Islet precursor cell (in vitro differentiated cells): ENCODE data around the gene PRKCSH.

Experiments used
- DNase-seq: peaks from one replicate; pipeline ENCODE4 v3.0.0-alpha.2; 2018

The PRKCSH gene

GRCh38 chr19:11479090-11479897, 43.9 kb downstream of the PRKCSH start:
- peak; percentile 80 for DNase-seq

DNA sequence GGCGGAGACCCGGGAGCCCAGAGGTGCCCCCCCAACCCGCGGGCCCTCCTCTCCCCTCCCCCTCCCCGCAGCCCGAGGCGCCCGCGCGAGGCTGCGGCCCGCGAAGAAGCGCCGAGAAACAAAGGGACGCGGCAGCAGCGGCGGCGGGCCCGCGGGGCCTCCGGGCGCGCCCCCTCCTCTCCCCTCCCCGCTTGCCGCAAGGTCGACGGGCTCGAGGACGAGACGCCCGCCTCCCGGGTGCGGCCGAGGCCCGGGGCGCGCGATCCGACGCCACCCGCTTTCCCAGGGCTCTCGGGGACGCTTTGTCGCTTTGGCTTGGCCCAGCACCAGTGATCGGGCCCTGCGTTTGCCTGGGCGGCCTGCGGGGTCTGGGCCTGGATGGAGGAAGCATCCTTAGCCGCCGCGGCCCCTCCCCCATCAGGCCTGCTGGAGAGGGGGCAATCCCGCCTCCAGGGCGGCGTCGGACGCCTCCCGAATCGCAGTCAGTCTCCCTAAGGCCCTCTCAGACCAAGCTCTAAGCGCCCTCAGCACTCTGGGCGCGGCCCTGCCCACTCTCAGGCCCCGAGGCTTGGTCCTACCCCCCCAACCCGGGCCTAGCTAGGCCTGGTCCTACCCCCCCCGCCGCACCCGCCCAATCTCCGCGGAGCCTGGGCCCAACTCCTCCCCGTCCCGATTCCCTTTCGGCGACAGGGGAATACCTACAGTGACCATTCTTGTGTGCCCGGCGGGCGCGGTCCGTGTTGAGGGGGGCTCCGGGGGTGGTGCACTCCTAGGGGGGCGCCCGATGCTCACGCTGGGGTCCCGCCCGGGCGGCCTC, 44.7 kb downstream of the PRKCSH start:
- DNase-seq = no peak

- no peak for DNase-seq
Observed at GRCh38 chr19:11480715-11481533, 45.5 kb downstream of the PRKCSH start, which contains the start of gene ELAVL3. TSS of gene ELAVL3 (minus strand) at chr19:11481046. CDS start at chr19:11480608, 438 bp downstream.

- peak; percentile 90 for DNase-seq
Observed at GRCh38 chr19:11481534-11482383, 46.3 kb downstream of the PRKCSH start.

GRCh38 chr19:11482384-11483050, 47.1 kb downstream of the PRKCSH start:
- DNase-seq = peak; percentile 76

DNA sequence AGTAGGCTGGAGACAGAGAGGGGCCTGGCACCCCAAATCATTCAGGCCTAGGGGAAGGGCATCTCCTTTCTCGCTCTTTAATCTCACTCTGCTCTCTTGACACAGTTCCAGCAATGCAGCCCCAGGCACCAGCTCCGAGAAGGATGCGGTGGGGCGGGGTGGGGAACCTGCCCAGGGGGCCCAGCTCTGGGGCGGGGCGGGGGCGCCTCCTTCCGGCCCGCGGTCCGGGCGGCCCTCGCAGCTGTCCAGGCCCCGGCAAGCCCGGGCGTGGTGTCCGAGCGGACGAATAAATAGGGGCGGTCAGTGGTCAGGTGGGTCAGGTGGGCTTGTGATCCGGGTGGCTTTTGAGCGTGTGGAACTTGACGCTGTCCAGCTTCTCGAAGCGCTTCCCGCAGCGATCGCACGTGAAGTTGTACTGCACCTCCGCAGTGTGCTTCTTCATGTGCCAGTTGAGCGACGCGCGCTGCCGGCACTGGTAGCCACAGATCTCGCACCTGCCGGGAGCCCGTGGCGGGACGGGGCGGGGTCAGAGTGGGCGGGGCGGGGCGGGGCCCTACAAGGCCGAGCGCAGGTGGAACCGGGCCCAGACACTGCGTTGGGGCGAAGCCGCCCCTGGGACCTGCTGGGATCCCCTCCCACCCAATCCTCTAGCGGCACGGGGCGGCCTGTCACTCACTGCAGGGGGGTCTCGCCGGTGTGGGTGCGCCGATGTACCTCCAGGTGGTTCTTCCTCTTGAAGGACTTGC, 48.1 kb downstream of the PRKCSH start:
- no peak for DNase-seq

DNA sequence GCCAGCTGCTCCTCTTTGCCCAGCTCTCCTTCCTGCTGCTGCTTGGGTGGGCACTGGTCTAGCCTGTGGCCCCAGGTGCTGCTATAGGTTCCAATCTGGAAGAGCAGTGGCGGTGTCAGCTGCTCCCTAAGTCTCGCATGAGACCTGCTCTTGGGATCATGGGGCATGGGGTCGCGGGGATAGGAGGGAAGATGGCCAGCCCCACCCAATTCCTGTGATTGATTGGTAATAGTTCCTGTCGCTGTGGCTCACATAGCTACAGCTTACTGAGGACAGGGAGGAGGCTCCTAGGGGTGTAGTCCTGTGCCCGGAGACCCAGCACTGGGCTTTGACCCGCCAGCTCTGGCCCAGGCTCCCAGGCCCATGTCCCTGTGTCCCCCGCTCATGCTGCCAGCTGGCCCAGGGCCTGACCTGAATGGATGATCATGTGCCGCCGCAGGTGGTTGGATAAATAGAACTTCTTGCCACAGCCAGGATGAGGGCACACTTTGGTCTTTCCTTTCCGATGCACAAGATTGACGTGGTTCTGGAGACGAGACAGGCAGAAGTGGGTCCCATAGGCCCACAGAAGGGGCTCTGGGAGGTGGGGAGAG, 49.9 kb downstream of the PRKCSH start:
- DNase-seq = no peak

- no peak for DNase-seq
Observed at GRCh38 chr19:11486661-11487503, 51.4 kb downstream of the PRKCSH start.

- no peak for DNase-seq
Observed at GRCh38 chr19:11489378-11489777, 53.9 kb downstream of the PRKCSH start.

GRCh38 chr19:11494634-11495285, 59.3 kb downstream of the PRKCSH start:
- no peak for DNase-seq

DNA sequence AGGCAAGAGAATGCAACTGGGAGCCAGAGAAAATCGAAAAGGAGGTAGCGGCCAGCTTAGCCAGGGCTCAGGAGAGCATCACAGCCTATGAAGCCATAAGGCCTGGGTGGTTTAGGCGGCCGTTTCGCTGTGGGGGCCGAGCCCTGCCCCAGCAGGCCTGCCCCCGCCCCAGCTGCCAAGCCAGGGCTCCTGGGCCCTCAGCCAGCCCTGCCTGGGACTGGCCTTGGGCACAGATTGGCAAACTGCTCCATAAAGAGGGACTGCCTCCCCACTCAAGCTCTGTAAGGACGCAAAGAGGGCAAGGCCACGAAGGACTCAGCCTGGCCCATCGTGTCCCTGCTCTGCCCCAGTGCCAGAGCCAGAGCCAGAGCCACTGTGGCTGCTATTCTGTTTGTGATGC, 60.0 kb downstream of the PRKCSH start:
- no peak for DNase-seq

GRCh38 chr19:11495885-11496284, 60.5 kb downstream of the PRKCSH start:
- no peak for DNase-seq

GRCh38 chr19:11496391-11497163, 61.1 kb downstream of the PRKCSH start:
- peak; percentile 94 for DNase-seq

DNA sequence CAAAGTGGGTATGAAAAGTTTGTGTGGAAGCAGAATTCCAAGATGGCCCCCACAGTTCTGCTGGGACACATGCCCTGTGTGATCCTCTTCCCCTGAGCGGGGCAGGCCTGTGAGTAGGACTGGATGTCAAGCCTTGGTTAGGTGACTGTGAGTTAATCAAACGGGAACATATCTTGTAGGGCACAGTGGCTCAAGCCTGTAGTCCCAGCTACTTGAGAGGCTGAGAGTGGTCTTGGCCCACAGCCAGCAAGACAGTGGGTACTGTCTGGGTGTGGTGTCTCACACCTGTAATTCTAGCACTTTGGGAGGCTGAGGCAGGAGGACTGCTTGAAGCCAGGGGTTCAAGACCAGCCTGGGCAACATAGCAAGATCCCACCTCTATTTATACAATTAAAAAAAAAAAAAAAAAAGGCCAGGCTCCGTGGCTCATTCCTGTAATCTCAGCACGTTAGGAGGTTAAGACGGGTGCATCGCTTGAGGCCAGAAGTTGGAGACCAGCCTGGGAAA, 63.8 kb downstream of the PRKCSH start:
- DNase-seq = no peak

DNA sequence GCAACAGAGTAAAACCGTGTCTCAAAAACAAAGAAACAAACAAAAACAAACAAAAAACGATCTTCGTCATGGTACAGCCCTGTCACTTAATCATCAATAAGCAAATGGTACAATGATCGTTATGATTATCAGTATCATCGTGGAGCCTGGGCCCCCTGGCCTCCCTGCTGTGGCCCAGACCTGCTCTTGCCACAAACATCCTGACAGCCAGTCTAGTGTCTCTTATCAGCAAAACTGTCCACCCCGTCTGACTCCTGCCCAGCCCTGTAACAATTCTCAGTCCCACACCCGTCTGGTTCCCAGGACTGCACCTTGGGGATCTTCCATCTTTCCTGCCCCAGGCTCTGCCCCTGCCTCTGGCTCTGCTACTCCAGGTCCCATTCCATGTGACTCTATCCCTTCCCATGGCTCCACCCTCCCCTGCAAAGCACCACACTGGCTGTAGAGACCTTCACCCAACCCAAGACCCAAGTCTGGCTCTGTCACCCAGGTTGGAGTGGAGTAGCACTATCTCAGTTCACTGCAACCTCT, 64.5 kb downstream of the PRKCSH start:
- peak; percentile 82 for DNase-seq
